Activated CD4-positive, alpha-beta T cell treated with anti-CD3 and anti-CD28 coated beads, Interleukin-2, amount 50 U/mL, for 16 hours (primary cell): ENCODE data around the gene CTSD.
"Not testable (repeated sequence)": the region's sequence is repeated elsewhere in the genome, so short reads cannot be mapped to it uniquely, and the experiment has no call there.

Experiments
- DNase-seq: peaks from one replicate; pipeline ENCODE4 v3.0.0-alpha.2; 2020

The CTSD gene

DNA sequence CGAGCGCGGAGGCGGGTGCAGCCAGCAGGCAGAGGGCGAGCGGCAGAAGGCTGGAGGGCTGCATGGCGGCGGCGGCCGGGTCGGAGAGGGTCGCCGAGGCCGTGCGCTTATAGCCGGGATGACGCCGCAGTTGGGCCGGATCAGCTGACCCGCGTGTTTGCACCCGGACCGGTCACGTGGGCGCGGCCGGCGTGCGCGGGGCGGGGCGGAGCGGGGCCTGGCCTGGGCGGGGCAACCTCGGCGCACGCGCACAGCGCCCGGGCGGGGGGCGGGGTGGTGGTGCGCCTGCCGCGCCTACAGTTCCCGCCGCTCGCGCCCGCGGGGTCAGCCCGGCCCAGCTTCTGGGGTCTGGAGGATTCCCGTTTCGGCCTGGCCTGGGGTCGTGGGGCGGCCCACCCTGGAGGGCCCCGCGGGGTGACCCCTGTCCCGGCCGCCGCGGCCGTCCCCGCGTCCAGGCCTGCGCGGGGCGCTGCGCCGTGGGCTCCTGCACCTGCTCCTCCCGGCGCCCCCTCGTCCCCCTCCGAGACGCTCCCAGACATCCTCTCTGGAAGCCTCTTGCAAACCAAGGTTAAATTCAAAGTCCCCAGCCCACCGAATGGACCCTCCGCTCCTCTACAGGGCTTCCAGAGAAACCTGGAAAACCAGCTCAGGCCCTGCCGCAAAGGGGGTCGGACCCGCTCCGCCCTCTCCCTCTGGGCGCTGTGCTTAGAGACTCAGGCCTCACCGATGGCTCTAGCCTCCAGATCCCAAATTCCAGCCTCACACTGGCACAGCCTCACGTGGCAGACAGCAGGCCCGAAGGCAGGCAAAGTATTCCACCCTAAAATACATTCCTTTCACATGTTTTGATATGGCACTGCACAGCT, at the start of gene CTSD:
Gene CTSD (minus strand): TSS at position 132 of the 866 bp plus-strand sequence. CDS start 68 bp downstream, at position 64.
- peak; percentile 90 for DNase-seq

- not testable (repeated sequence) for DNase-seq
These were observed 49.6 kb upstream of the CTSD start for GRCh38 chr11:1813356-1813755.

DNA sequence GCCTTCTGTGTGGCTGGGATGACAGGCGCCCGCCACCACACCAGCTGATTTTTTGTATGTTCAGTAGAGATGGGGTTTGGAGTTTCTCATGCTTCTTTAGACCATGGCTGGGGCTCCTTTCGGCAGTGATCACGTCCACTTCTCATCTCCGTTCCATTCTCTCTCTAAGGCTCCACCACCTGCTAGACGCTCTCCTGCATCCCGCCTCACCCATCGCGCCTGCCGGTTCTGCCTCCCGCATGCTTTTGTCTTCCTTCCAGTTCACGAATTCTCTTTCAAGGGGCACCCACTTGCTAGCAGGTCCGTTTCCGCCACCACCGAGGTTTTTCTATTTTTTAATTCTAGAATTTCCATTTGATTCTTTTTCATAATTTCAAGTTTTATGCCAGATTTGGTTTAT, 49.1 kb upstream of the CTSD start:
- DNase-seq, result no peak

DNA sequence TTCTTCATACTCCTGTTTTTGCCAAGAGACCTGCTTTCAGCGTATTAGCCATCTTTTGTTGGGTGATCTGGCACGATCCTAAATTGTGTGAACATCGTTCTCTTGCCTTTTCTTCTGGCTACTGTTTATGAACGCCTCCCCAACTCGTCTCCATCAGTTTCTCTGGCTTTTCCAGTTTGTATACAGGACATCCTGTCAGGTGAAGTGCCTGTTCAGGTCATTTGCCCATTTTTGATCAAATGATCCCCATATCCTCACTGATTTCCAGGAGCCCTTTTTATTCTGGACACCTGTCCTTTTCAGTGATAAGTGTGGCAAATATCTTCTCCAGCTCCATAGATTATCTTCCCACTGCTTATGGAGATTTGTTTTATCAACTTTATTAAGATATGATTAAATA, 48.5 kb upstream of the CTSD start:
- no peak for DNase-seq

- no peak for DNase-seq
These were observed 47.0 kb upstream of the CTSD start for GRCh38 chr11:1810761-1811160.

GRCh38 chr11:1807264-1807995, 43.7 kb upstream of the CTSD start:
- no peak for DNase-seq

DNA sequence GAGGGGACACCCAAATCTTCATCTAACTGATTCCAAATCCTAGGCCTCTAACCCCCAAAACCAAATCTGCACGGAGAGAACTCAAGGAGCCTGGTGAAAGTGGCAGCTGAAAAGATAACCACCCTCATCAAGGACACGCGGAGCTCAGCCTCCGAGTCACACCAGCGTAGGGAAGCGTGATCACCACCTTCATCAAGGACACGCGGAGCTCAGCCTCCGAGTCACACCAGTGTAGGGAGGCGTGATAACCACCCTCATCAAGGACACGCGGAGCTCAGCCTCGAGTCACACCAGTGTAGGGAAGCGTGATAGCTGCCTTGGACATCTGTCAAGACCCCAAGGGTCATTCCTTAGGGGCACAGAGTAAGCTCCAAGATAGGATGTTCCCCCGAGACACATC, 41.8 kb upstream of the CTSD start:
- DNase-seq, result no peak

GRCh38 chr11:1803835-1804519, 40.2 kb upstream of the CTSD start:
- DNase-seq, result not testable (repeated sequence)

- no peak for DNase-seq
These were observed 39.5 kb upstream of the CTSD start for GRCh38 chr11:1803246-1803645.

GRCh38 chr11:1797391-1798125, 33.8 kb upstream of the CTSD start:
- DNase-seq, result no peak

DNA sequence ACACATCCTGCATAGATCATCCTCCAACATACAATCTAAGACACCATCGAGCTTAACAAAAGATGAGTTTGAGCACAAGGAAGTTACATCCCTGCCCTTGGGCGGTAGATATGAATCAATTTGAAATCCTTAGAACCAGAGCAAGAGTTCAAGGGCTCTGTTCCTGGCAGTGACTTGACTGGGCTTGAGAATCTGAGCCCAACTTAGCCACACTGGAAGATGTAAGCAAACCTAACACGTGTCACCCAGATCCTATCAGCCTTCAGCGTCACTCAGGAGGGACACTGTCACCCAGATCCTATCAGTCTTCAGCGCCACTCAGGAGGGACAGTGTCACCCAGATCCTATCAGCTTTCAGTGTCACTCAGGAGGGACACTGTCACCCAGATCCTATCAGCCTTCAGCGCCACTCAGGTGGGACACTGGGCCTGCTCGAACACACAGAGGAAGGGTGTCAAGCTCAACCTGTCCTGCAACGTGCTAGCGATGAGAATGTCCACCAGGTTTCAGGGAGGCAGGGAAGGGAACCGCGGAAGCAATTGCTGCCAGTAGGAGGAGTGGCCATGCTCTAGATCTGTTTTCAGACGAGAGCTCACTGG, 32.8 kb upstream of the CTSD start:
- no peak for DNase-seq

DNA sequence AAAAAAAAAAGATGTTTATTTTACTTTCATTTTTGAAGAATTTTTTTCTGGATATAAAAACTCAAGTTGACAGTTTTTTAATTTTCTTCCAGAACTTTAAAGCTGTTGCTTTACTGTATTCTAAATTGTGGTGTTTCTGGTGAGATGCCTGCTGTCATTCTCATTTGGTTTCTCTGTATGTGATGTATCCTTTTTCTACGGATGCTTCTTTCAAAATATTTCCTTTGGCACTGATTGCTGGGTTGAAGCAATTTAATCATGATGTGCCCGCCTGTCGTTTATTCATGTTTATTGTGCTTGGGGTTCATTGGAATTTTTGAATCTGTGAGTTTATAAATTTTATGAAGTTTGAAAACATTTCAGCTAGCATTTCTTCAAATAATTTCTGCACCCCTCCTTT, 29.4 kb upstream of the CTSD start:
- DNase-seq, result no peak

GRCh38 chr11:1792461-1792860, 28.7 kb upstream of the CTSD start:
- peak; percentile 16 for DNase-seq

GRCh38 chr11:1791912-1792311, 28.2 kb upstream of the CTSD start:
- no peak for DNase-seq

- DNase-seq, result no peak
These were observed 22.7 kb upstream of the CTSD start for GRCh38 chr11:1786466-1786865.

DNA sequence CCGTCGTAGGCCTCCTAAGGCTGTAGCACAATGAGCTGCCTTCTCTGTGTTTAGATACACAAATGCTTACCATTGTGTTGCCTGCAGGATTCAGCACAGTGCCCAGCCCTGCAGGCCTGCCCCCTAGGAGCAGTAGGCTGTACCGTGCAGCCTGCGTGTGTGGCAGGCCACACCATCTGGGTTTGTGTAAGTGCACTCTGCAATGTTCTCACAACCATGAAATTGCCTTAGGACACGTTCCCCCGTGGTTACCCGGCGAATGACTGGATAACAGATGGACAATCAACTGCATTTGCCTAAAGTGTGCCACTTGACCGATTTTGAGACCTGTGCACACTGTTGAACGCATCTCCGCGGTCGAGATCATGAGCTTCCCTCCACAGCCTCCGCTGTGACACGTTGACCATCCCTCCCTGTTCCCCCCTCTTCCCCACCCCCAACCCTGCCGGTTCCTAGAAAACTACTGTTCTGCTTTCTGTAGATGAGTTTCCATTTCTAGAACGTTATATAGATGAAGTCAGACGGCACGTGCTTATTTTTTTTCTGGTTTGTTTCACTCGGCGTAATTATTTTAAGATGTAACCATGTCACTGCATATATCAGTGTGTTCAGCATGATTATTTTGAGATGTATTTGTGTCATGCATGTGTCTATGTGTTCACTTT, 22.2 kb upstream of the CTSD start:
- no peak for DNase-seq

DNA sequence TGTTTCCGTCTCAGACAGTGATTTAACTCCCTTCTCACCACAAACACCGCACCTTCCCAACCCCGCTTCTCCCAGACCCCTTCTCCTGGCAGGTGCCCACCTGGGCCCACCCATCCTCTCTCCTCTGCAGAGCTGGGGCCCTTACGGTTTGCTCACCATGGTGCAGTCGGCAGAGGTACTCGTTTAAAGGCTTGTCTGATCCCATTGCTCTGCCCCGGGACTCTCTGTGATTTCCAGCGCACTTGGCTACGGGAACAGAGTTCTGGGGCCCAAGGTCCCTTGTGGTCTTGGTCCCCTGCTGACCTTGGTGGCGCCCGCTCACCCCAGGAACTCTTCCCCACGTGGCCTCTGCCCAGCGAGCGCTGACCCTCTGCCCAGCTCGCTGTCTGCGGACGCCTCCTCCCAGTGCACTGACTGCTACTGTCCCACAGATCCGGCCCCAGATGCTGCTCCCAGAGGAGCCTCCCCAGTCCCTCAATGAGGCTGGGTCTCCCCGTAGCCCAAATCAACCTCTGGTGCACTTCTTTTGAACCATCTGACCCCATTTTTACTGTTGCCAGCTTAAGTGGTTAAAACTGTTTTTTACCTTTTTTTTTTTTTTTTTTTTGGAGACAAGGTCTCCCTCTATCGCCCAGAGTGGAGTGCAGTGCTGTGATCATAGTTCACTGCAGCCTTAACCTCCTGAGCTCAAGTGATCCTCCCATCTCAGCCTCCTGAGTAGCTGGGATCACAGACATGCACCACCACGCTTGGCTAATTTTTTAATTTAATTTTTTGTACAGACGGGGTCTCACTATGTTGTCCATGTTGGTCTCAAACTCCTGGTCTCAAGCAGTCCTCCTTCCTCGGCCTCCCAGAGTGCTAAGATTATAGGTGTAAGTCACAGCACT, 21.3 kb upstream of the CTSD start:
- DNase-seq, result no peak

- DNase-seq, result no peak
These were observed 20.2 kb upstream of the CTSD start for GRCh38 chr11:1783725-1784529.

GRCh38 chr11:1782831-1783724, 19.4 kb upstream of the CTSD start:
- no peak for DNase-seq
